ENCODE measurements around the gene PANK2. TPM values are rescaled to one million over a fixed set of nuclear protein-coding genes. Genes with fewer than 3 reads are reported as not detected.

The PANK2 gene
- total and polyA plus RNA-seq, 2 of the 8 experiments (the other 6 are each of a cell fraction or from before 2014, with no cell fraction given): 17.1 to 57.5 TPM

MicroRNA genes within 50 kb of the gene (microRNA counts, 767-probe panel; counts per million panel counts)
- 879 counts per million, percentile 95 among the panel's probes with 10 or more counts for microRNA hsa-miR-103a-3p

Small RNAs within 50 kb of the gene (microRNA-seq; reads per million reads assigned to microRNA genes)
- gene MIR103A2 (ENCODE audit: borderline microRNAs expressed in 2 of 2, borderline number of aligned reads in 2 of 2, borderline replicate concordance in 1 of 2) (0 reads per million in 2 experiments), gene MIR103B2 (ENCODE audit: borderline microRNAs expressed in 2 of 2, borderline number of aligned reads in 2 of 2, borderline replicate concordance in 1 of 2) (0 reads per million in 2 experiments)

Small RNAs within 50 kb of the gene (small RNA-seq; reads per million reads assigned to genes)
- 375 reads per million, percentile 99 among the genes with 10 or more reads in this experiment for gene MIR103A2 (ENCODE audit: insufficient read depth)

Other genes with a start within 250 kb of the PANK2 start
- not detected in 2 replicates for gene GFRA4, start 226.0 kb upstream of the PANK2 start, total RNA-seq (2021; fragmentation: NEBNext Ultra II Directional; extraction: Animal tissue kit (Norgen Biotek cat#: 25700))
- gene GFRA4, start 226.0 kb upstream of the PANK2 start, polyA plus RNA-seq (2011; rRNA removed): 0.05 TPM in 1 of 2 replicates, not detected in the other
- 5.7 and 6.0 TPM in 2 replicates for gene ADAM33, start 207.4 kb upstream of the PANK2 start, total RNA-seq (2021; fragmentation: NEBNext Ultra II Directional; extraction: Animal tissue kit (Norgen Biotek cat#: 25700))
- gene ADAM33, start 207.4 kb upstream of the PANK2 start, polyA plus RNA-seq (2011; rRNA removed): 4.2 and 7.0 TPM in 2 replicates
- gene SIGLEC1, start 176.8 kb upstream of the PANK2 start, total RNA-seq (2021; fragmentation: NEBNext Ultra II Directional; extraction: Animal tissue kit (Norgen Biotek cat#: 25700)): not detected in 2 replicates
- 0.02 TPM in 2 replicates for gene SIGLEC1, start 176.8 kb upstream of the PANK2 start, polyA plus RNA-seq (2011; rRNA removed)
- 4.3 and 4.9 TPM in 2 replicates for gene HSPA12B, start 156.7 kb upstream of the PANK2 start, total RNA-seq (2021; fragmentation: NEBNext Ultra II Directional; extraction: Animal tissue kit (Norgen Biotek cat#: 25700))
- 2.2 and 3.5 TPM in 2 replicates for gene HSPA12B, start 156.7 kb upstream of the PANK2 start, polyA plus RNA-seq (2011; rRNA removed)
- gene ADISSP, start 121.6 kb upstream of the PANK2 start, total RNA-seq (2021; fragmentation: NEBNext Ultra II Directional; extraction: Animal tissue kit (Norgen Biotek cat#: 25700)): 111 and 117 TPM in 2 replicates
- gene ADISSP, start 121.6 kb upstream of the PANK2 start, polyA plus RNA-seq (2011; rRNA removed): 141 and 202 TPM in 2 replicates
- gene SPEF1, start 107.9 kb upstream of the PANK2 start, total RNA-seq (2021; fragmentation: NEBNext Ultra II Directional; extraction: Animal tissue kit (Norgen Biotek cat#: 25700)): 0.65 and 0.71 TPM in 2 replicates
- gene SPEF1, start 107.9 kb upstream of the PANK2 start, polyA plus RNA-seq (2011; rRNA removed): 0.50 and 0.51 TPM in 2 replicates
- 51.6 and 52.8 TPM in 2 replicates for gene CENPB, start 102.6 kb upstream of the PANK2 start, total RNA-seq (2021; fragmentation: NEBNext Ultra II Directional; extraction: Animal tissue kit (Norgen Biotek cat#: 25700))
- 17.7 and 25.2 TPM in 2 replicates for gene CENPB, start 102.6 kb upstream of the PANK2 start, polyA plus RNA-seq (2011; rRNA removed)
- 30.3 and 31.2 TPM in 2 replicates for gene CDC25B, start 93.1 kb upstream of the PANK2 start, total RNA-seq (2021; fragmentation: NEBNext Ultra II Directional; extraction: Animal tissue kit (Norgen Biotek cat#: 25700))
- 21.7 and 32.4 TPM in 2 replicates for gene CDC25B, start 93.1 kb upstream of the PANK2 start, polyA plus RNA-seq (2011; rRNA removed)
- gene AP5S1, start 68.8 kb upstream of the PANK2 start, total RNA-seq (2021; fragmentation: NEBNext Ultra II Directional; extraction: Animal tissue kit (Norgen Biotek cat#: 25700)): 3.4 and 3.7 TPM in 2 replicates
- gene AP5S1, start 68.8 kb upstream of the PANK2 start, polyA plus RNA-seq (2011; rRNA removed): 3.3 and 4.0 TPM in 2 replicates
- gene MAVS, start 42.6 kb upstream of the PANK2 start, total RNA-seq (2021; fragmentation: NEBNext Ultra II Directional; extraction: Animal tissue kit (Norgen Biotek cat#: 25700)): 24.3 and 24.4 TPM in 2 replicates
- gene MAVS, start 42.6 kb upstream of the PANK2 start, polyA plus RNA-seq (2011; rRNA removed): 9.9 and 12.3 TPM in 2 replicates
- gene RNF24, start 126.2 kb downstream of the PANK2 start, total RNA-seq (2021; fragmentation: NEBNext Ultra II Directional; extraction: Animal tissue kit (Norgen Biotek cat#: 25700)): 12.1 and 12.6 TPM in 2 replicates
- gene RNF24, start 126.2 kb downstream of the PANK2 start, polyA plus RNA-seq (2011; rRNA removed): 6.8 and 7.0 TPM in 2 replicates